SW 1271 (cell line): ENCODE measurements around the gene POR.

ENCODE experiments used
- DNase-seq, 2 experiments: peaks; one replicate each; lab custom pipeline; 2025; lab: John Stamatoyannopoulos, UW

POR gene

GRCh38 chr7:75979759-75980429, 64.9 kb downstream of the POR start:
- no peak for DNase-seq

GRCh38 chr7:75980430-75981202, 65.7 kb downstream of the POR start:
- no peak for DNase-seq

GRCh38 chr7:75981203-75981452, 66.2 kb downstream of the POR start:
- DNase-seq, result no peak

- DNase-seq, result no peak
Observed at GRCh38 chr7:75981453-75982305, 66.7 kb downstream of the POR start.

GRCh38 chr7:75982306-75983064, 67.5 kb downstream of the POR start:
- no peak for DNase-seq

- DNase-seq, result no peak
Observed at GRCh38 chr7:75983471-75984129, 68.6 kb downstream of the POR start.

GRCh38 chr7:75984130-75985008, 69.4 kb downstream of the POR start:
- DNase-seq, result no peak

GRCh38 chr7:75985009-75985517, 70.1 kb downstream of the POR start:
- DNase-seq, result no peak

GRCh38 chr7:75985518-75986146, 70.7 kb downstream of the POR start:
- no peak for DNase-seq

GRCh38 chr7:75986147-75986781, 71.3 kb downstream of the POR start:
- no peak for DNase-seq

GRCh38 chr7:75987026-75987804, 72.3 kb downstream of the POR start:
- DNase-seq, result no peak

GRCh38 chr7:75987805-75988567, 73.0 kb downstream of the POR start:
- no peak for DNase-seq

- DNase-seq, result no peak
Observed at GRCh38 chr7:75988568-75989499, 73.9 kb downstream of the POR start.

GRCh38 chr7:75989500-75990388, 74.8 kb downstream of the POR start:
- no peak for DNase-seq

GRCh38 chr7:75991531-75992082, 76.7 kb downstream of the POR start:
- DNase-seq, result no peak
